ENCODE results near the gene ZNF532.

- TF ChIP-seq CTCF (IDR thresholded peaks at IDR 0.05) (no peak), POLR2AphosphoS5 (IDR thresholded peaks at IDR 0.05; ENCODE audit: low read depth, low read length) (no peak), REST (IDR thresholded peaks at IDR 0.05; ENCODE audit: insufficient read depth in 1 of 2, low read depth in 2 of 2, low read length in 1 of 2) (no peak), SIN3A (IDR thresholded peaks at IDR 0.05; ENCODE audit: borderline replicate concordance, insufficient read depth, low read depth, low read length) (no peak), TCF7L2 (IDR thresholded peaks at IDR 0.05; ENCODE audit: low read depth, low read length) (no peak)
Measured at GRCh38 chr18:58845928-58846724, 18.6 kb upstream of the ZNF532 start.
